HG03378 (cell line): ENCODE results near the gene PCDHGA1.
"Not testable (repeated sequence)": the region's sequence is repeated elsewhere in the genome, so short reads cannot be mapped to it uniquely, and the experiment has no call there.

Experiments
- ATAC-seq: cut with Tn5 transposase; IDR thresholded peaks from one replicate; pipeline ENCODE4 v1.9.1; 2021; ENCODE audit warnings: mild to moderate bottlenecking, moderate library complexity; ENCODE audit not compliant: unreplicated experiment

Gene PCDHGA1

GRCh38 chr5:141407790-141408505 is 77.6 kb downstream of the PCDHGA1 start, which contains the start of gene PCDHGB6:
Gene PCDHGB6, plus strand, starts transcription at chr5:141408021. Its CDS starts 182 bp downstream, at chr5:141408203.
- not testable (repeated sequence) for ATAC-seq

GRCh38 chr5:141409598-141410306 is 79.4 kb downstream of the PCDHGA1 start:
- ATAC-seq = no peak

- no peak for ATAC-seq
These were observed 81.3 kb downstream of the PCDHGA1 start for GRCh38 chr5:141411575-141411974.

GRCh38 chr5:141412854-141413539 is 82.7 kb downstream of the PCDHGA1 start, which contains the start of gene PCDHGA10:
Gene PCDHGA10, plus strand, starts transcription at chr5:141412987. Its CDS starts 189 bp downstream, at chr5:141413176.
- peak; percentile 70 for ATAC-seq

GRCh38 chr5:141413540-141414069 is 83.3 kb downstream of the PCDHGA1 start:
- no peak for ATAC-seq

- not testable (repeated sequence) for ATAC-seq
These were observed 84.4 kb downstream of the PCDHGA1 start for GRCh38 chr5:141414548-141415274.

GRCh38 chr5:141415275-141415618 is 84.9 kb downstream of the PCDHGA1 start:
- not testable (repeated sequence) for ATAC-seq

GRCh38 chr5:141417494-141418172 is 87.3 kb downstream of the PCDHGA1 start, which contains the start of gene PCDHGB7:
Gene PCDHGB7, plus strand, starts transcription at chr5:141417677. Its CDS starts 183 bp downstream, at chr5:141417860.
- peak; percentile 71 for ATAC-seq

- ATAC-seq = no peak
These were observed 89.0 kb downstream of the PCDHGA1 start for GRCh38 chr5:141419074-141419880.

GRCh38 chr5:141420855-141421488 is 90.7 kb downstream of the PCDHGA1 start, which contains the start of gene PCDHGA11:
Gene PCDHGA11, plus strand, starts transcription at chr5:141421051. Its CDS starts 177 bp downstream, at chr5:141421228.
- peak; percentile 50 for ATAC-seq

- no peak for ATAC-seq
These were observed 91.2 kb downstream of the PCDHGA1 start for GRCh38 chr5:141421489-141421855.

- ATAC-seq = no peak
These were observed 92.5 kb downstream of the PCDHGA1 start for GRCh38 chr5:141422742-141423291.

- no peak for ATAC-seq
These were observed 97.6 kb downstream of the PCDHGA1 start for GRCh38 chr5:141427783-141428426.

GRCh38 chr5:141430332-141431113 is 100.2 kb downstream of the PCDHGA1 start, which contains the start of gene PCDHGA12:
Gene PCDHGA12, plus strand, starts transcription at chr5:141430507. Its CDS starts 253 bp downstream, at chr5:141430760.
- ATAC-seq = peak; percentile 93

- no peak for ATAC-seq
These were observed 101.0 kb downstream of the PCDHGA1 start for GRCh38 chr5:141431286-141431685.

GRCh38 chr5:141432308-141432707 is 102.0 kb downstream of the PCDHGA1 start:
- not testable (repeated sequence) for ATAC-seq

GRCh38 chr5:141432726-141433125 is 102.4 kb downstream of the PCDHGA1 start:
- not testable (repeated sequence) for ATAC-seq
